Measurements from ENCODE around the gene HOXA4.
A peak's percentile ranks its signal among the peaks of the same experiment; 100 is the strongest.

Gene HOXA4

GRCh38 chr7:27157702-27158431, 27.3 kb upstream of the HOXA4 start:
- DNase-seq: no peak

- no peak for DNase-seq
Measured at GRCh38 chr7:27156916-27157701, 26.6 kb upstream of the HOXA4 start.

- DNase-seq: no peak
Measured at GRCh38 chr7:27156508-27156898, 25.9 kb upstream of the HOXA4 start, which contains the start of gene HOXA7. Gene HOXA7 (minus strand): TSS chr7:27156675. CDS start chr7:27156545, 130 bp downstream.

- DNase-seq: no peak
Measured at GRCh38 chr7:27155816-27156507, 25.4 kb upstream of the HOXA4 start.

- DNase-seq: no peak
Measured at GRCh38 chr7:27154901-27155815, 24.6 kb upstream of the HOXA4 start.

- DNase-seq: no peak
Measured at GRCh38 chr7:27154369-27154768, 23.8 kb upstream of the HOXA4 start.

GRCh38 chr7:27153526-27153925, 23.0 kb upstream of the HOXA4 start:
- no peak for DNase-seq

GRCh38 chr7:27152816-27153442, 22.4 kb upstream of the HOXA4 start:
- no peak for DNase-seq

GRCh38 chr7:27151931-27152815, 21.6 kb upstream of the HOXA4 start, which contains the start of gene HOXA3:
Gene HOXA3 (minus strand): TSS chr7:27152583. CDS start chr7:27110640, 41,943 bp downstream.
- no peak for DNase-seq

GRCh38 chr7:27151341-27151930, 20.9 kb upstream of the HOXA4 start:
- DNase-seq: no peak

- DNase-seq: peak; percentile 49
Measured at GRCh38 chr7:27150568-27151340, 20.2 kb upstream of the HOXA4 start.

- no peak for DNase-seq
Measured at GRCh38 chr7:27149842-27150567, 19.4 kb upstream of the HOXA4 start.

GRCh38 chr7:27148756-27149641, 18.4 kb upstream of the HOXA4 start:
- no peak for DNase-seq

- DNase-seq: no peak
Measured at GRCh38 chr7:27148031-27148755, 17.6 kb upstream of the HOXA4 start.

- no peak for DNase-seq
Measured at GRCh38 chr7:27147199-27148030, 16.9 kb upstream of the HOXA4 start, which contains the start of gene HOXA6. Gene HOXA6 (minus strand): TSS chr7:27147774. CDS start chr7:27147749, 25 bp downstream.

Measured in activated CD4-positive, alpha-beta T cell treated with anti-CD3 and anti-CD28 coated beads for 1 hour (primary cell).